ENCODE measurements around the gene TMEM220. TPM values are rescaled to one million over a fixed set of nuclear protein-coding genes. Genes with fewer than 3 reads are reported as not detected.

TMEM220 gene
- total and polyA plus RNA-seq, 2 of the 4 experiments (the other 2 are of a cell fraction), result 1.1 to 1.9 TPM

DNA sequence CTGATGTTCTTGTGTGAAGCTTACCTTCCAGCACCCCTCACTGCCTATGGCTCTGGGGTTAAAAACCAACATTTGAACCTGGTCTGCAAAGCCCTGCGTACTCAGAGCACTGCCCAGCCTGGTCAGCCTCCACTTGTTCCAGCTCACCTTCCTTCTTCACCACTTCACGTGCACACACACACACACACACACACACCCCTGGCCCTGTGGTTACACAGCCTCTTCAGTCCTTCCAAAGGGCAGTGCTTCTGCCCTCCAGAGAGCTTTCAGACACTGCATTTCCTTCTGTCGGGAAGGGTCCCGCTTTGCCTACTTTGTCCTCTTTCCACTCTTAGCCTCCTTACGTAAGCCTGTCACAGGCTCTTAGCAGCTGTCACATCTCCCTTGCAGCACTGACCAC, 9.6 kb upstream of the TMEM220 start:
- no CpG with 5 or more reads among the region's 5 CpGs for WGBS, 2 experiments (ENCODE audit: extremely low coverage in 2 of 2, insufficient read length in 1 of 2)
- H3K36me3 ChIP-seq (ENCODE audit: control insufficient read depth, insufficient read depth, low read length), result no peaks in the 10 kb centered on the region
- POLR2A ChIA-PET (ENCODE audit: unreplicated experiment), result no interaction called here
- intact Hi-C loops (cut with micrococcal nuclease) (no loop called here), in situ Hi-C loops (cut with MboI; ENCODE audit: low sequenced_read_pairs) (loop anchor here (5.0 to 10.0 kb wide), 3 partner anchors 95 to 1255 kb away; partner anchors contain the start of gene ZNF18), dilution Hi-C loops (cut with HindIII; ENCODE audit: low sequenced_read_pairs, unreplicated experiment) (no loop called here)
- no peak overlapping the region for H3K4ac ChIP-seq (ENCODE audit: low read depth, low read length)
- no peaks in the 10 kb centered on the region for H3K9me1 ChIP-seq (ENCODE audit: insufficient read depth, low read length)
- no peak overlapping the region for H4K91ac ChIP-seq (ENCODE audit: insufficient read depth, low read depth, low read length)
- H2AK9ac ChIP-seq (replicated peaks; ENCODE audit: low read depth, low read length, poor library complexity), result no peak overlapping the region
- no peak overlapping the region for H2BK5ac ChIP-seq (ENCODE audit: low read depth, low read length, poor library complexity, severe bottlenecking)
- no peak overlapping the region for H2BK120ac ChIP-seq (ENCODE audit: low read depth, low read length)
- no peak overlapping the region for H2AK5ac ChIP-seq (ENCODE audit: low read depth, low read length)
- no peak overlapping the region for H4K8ac ChIP-seq (ENCODE audit: low read depth in 2 of 2, low read length in 2 of 2)
- H4K5ac ChIP-seq (ENCODE audit: low read depth, low read length), result no peak overlapping the region
- H3K4me2 ChIP-seq (ENCODE audit: low read depth, low read length), result no peak overlapping the region
- no peak overlapping the region for H3K14ac ChIP-seq (replicated peaks; ENCODE audit: low read depth, low read length)
- H3K18ac ChIP-seq (ENCODE audit: low read depth, low read length), result no peak overlapping the region
- TF ChIP-seq FOS (IDR thresholded peaks at IDR 0.05; ENCODE audit: low read depth, low read length), result no peak
- TF ChIP-seq RCOR1 (IDR thresholded peaks at IDR 0.05; ENCODE audit: insufficient replicate concordance, low read length), result no peak
- TF ChIP-seq ELK1 (IDR thresholded peaks at IDR 0.05; ENCODE audit: borderline replicate concordance, low read depth, low read length), result no peak
- TF ChIP-seq CEBPB (IDR thresholded peaks at IDR 0.05; ENCODE audit: low read depth, low read length), result no peak
- TF ChIP-seq, protein P1, sequence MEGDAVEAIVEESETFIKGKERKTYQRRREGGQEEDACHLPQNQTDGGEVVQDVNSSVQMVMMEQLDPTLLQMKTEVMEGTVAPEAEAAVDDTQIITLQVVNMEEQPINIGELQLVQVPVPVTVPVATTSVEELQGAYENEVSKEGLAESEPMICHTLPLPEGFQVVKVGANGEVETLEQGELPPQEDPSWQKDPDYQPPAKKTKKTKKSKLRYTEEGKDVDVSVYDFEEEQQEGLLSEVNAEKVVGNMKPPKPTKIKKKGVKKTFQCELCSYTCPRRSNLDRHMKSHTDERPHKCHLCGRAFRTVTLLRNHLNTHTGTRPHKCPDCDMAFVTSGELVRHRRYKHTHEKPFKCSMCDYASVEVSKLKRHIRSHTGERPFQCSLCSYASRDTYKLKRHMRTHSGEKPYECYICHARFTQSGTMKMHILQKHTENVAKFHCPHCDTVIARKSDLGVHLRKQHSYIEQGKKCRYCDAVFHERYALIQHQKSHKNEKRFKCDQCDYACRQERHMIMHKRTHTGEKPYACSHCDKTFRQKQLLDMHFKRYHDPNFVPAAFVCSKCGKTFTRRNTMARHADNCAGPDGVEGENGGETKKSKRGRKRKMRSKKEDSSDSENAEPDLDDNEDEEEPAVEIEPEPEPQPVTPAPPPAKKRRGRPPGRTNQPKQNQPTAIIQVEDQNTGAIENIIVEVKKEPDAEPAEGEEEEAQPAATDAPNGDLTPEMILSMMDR (conservative IDR thresholded peaks at IDR 0.05; ENCODE audit: low read depth, low read length), result no peak
- no peak for ATAC-seq (ENCODE audit: low read depth)
- H2AFZ ChIP-seq (replicated peaks; ENCODE audit: low read length, poor library complexity), result no peak overlapping the region
- H3K4me1 ChIP-seq (ENCODE audit: control insufficient read depth, insufficient read depth, low read length), result no peaks in the 10 kb centered on the region
- no peak overlapping the region for H3K56ac ChIP-seq (ENCODE audit: extremely low read depth, insufficient read depth, low read length)
- H3K27ac ChIP-seq (ENCODE audit: insufficient read depth, low read length), result no peak overlapping the region
- no TSS peak for BruUV-seq (replicated peaks)
- H2BK15ac ChIP-seq (ENCODE audit: low read depth, low read length), result no peak overlapping the region
- H2BK20ac ChIP-seq (ENCODE audit: low read depth, low read length), result no peak overlapping the region
- H3K4me3 ChIP-seq (ENCODE audit: insufficient read depth, low read depth, low read length), result no peak overlapping the region
- DNase-seq, result no peak
- H3K27me3 ChIP-seq (ENCODE audit: control insufficient read depth, insufficient read depth, low read length), result peaks cover 12% of the 10 kb centered on the region
- H3K9ac ChIP-seq (ENCODE audit: low read depth, low read length), result no peak overlapping the region
- H3K23ac ChIP-seq (ENCODE audit: low read depth, low read length), result no peak overlapping the region
- no peaks in the 10 kb centered on the region for H3K79me1 ChIP-seq (ENCODE audit: low read depth in 1 of 2, low read length in 2 of 2)
- H3K9me3 ChIP-seq (ENCODE audit: control insufficient read depth, insufficient read depth, low read length), result no peaks in the 10 kb centered on the region
- no peaks in the 10 kb centered on the region for H4K20me1 ChIP-seq (ENCODE audit: insufficient read depth, low read length)
- CTCF ChIA-PET, result no interaction called here

Measured in IMR-90 (cell line).